HCT116 (cell line): Measurements from ENCODE around the gene TMPRSS9. TPM values are rescaled to one million over a fixed set of nuclear protein-coding genes. Genes with fewer than 3 reads are reported as not detected.

Experiments used
- ATAC-seq: fragments of 200-7000 bp; cut with Tn5 transposase; 2 replicates; pipeline ENCODE4 v1.9.1; 2020; ENCODE audit warnings: mild to moderate bottlenecking, moderate library complexity
- BruUV-seq: library from RNA; stranded (reverse); fragments of 400-500 nt; replicated peaks from 2 replicates; lab custom pipeline; 2021; lab: Mats Ljungman, UMichigan
- CTCF ChIA-PET: fragments of 300-600 bp; sonication (Branson Sonifier 250); formaldehyde crosslinking; loops from one replicate; lab custom pipeline; 2021; ENCODE audit warnings: antibody characterized with exemption; lab: Charles Lee
- POLR2A ChIA-PET: fragments of 300-600, 350-600 bp; sonication (Branson Sonifier 250); formaldehyde crosslinking; loops from one replicate; lab custom pipeline; 2021; ENCODE audit warnings: antibody characterized with exemption; lab: Charles Lee
- RAD21 ChIA-PET, 2 experiments: fragments of 300-600 bp; sonication (Branson Sonifier 250); formaldehyde crosslinking; loops; one replicate each; lab custom pipeline; 2023; ENCODE audit warnings: low total read pairs in 2 of 2; ENCODE audit not compliant: uncharacterized antibody in 2 of 2, unreplicated experiment in 2 of 2, low non-redundant PET in 1 of 2; lab: Charles Lee
- DNase-seq: peaks from one replicate; pipeline ENCODE4 v3.0.0-alpha.2; 2010; ENCODE audit warnings: low read depth, low spot score
- H2AFZ ChIP-seq: fragments of 200-600 bp; shearing (Covaris generic), sonication (generic); 2 replicates; pipeline ENCODE4 v1.6.1; 2017; ENCODE audit warnings: low read depth, mixed run types, mixed read lengths, antibody characterized with exemption, low read length; ENCODE audit not compliant: poor library complexity, severe bottlenecking
- H3K27ac ChIP-seq: 2 replicates; pipeline ENCODE4 v1.5.1; 2012; ENCODE audit warnings: low read depth, low read length
- H3K27me3 ChIP-seq: fragments of 200-600 bp; sonication (generic); 2 replicates; pipeline ENCODE4 v1.6.1; 2016; ENCODE audit warnings: mixed run types, low read length, mixed read lengths; ENCODE audit not compliant: insufficient read depth
- H3K36me3 ChIP-seq, 2 experiments: fragments of 200-500 bp in 1 of 2; fragments of 200-600 bp in 1 of 2; sonication (Bioruptor generic) in 1 of 2; sonication (generic) in 1 of 2; 2 replicates each; pipeline versions ENCODE4 v1.5.1 to v1.6.1; 2014 to 2016; ENCODE audit warnings: low read length in 2 of 2, inconsistent platforms in 1 of 2, mixed read lengths in 1 of 2, mixed run types in 1 of 2; ENCODE audit not compliant: insufficient read depth in 2 of 2, control insufficient read depth in 1 of 2
- H3K4me1 ChIP-seq, 2 experiments: fragments of 200-600 bp in 1 of 2; sonication (generic) in 1 of 2; 2 replicates each; pipeline versions ENCODE4 v1.5.1 to v1.6.1; 2012 to 2017; ENCODE audit warnings: low read length in 2 of 2, inconsistent platforms in 1 of 2, mild to moderate bottlenecking in 1 of 2, mixed read lengths in 1 of 2, mixed run types in 1 of 2, moderate library complexity in 1 of 2; ENCODE audit not compliant: insufficient read depth in 2 of 2, control insufficient read depth in 1 of 2
- H3K4me2 ChIP-seq: fragments of 200-600 bp; sonication (generic); 2 replicates; pipeline ENCODE4 v1.6.1; 2017; ENCODE audit warnings: mixed run types, low read length, mixed read lengths
- H3K4me3 ChIP-seq, 2 experiments: fragments of 200-600 bp in 1 of 2; sonication (generic) in 1 of 2; replicated peaks in 1 of 2; 2 replicates each; pipeline ENCODE4 v1.5.1; 2011 to 2016; ENCODE audit warnings: low read length in 2 of 2, control low read depth in 1 of 2, low read depth in 1 of 2, mild to moderate bottlenecking in 1 of 2, mixed read lengths in 1 of 2, mixed run types in 1 of 2
- H3K79me2 ChIP-seq: fragments of 200-600 bp; sonication (generic); 2 replicates; pipeline ENCODE4 v1.6.1; 2017; ENCODE audit warnings: mild to moderate bottlenecking, mixed run types, low read length, moderate library complexity, mixed read lengths; ENCODE audit not compliant: insufficient read depth
- H3K9ac ChIP-seq: fragments of 200-600 bp; sonication (generic); 2 replicates; pipeline ENCODE4 v1.6.1; 2016; ENCODE audit warnings: low read length, mixed read lengths
- H3K9me2 ChIP-seq: fragments of 200-600 bp; sonication (generic), shearing (Covaris generic); 2 replicates; pipeline ENCODE4 v1.6.1; 2017; ENCODE audit warnings: mixed run types, mild to moderate bottlenecking, moderate library complexity; ENCODE audit not compliant: insufficient read depth
- H3K9me3 ChIP-seq, 2 experiments: fragments of 200-500 bp in 1 of 2; fragments of 200-600 bp in 1 of 2; sonication (Bioruptor generic) in 1 of 2; sonication (generic) in 1 of 2; 2 replicates each; pipeline ENCODE4 v1.6.1; 2014 to 2017; ENCODE audit warnings: low read length in 2 of 2, mixed read lengths in 2 of 2, inconsistent platforms in 1 of 2, low read depth in 1 of 2, mild to moderate bottlenecking in 1 of 2, mixed run types in 1 of 2, moderate library complexity in 1 of 2; ENCODE audit not compliant: control insufficient read depth in 1 of 2, insufficient read depth in 1 of 2
- H4K20me1 ChIP-seq: fragments of 200-600 bp; sonication (generic), shearing (Covaris generic); 2 replicates; pipeline ENCODE4 v1.6.1; 2017; ENCODE audit warnings: mixed run types, mild to moderate bottlenecking, moderate library complexity; ENCODE audit not compliant: insufficient read depth
- ATF3 ChIP-seq: IDR thresholded peaks from 2 replicates; pipeline ENCODE4 v1.6.1; 2012
- CBX3 ChIP-seq: IDR thresholded peaks from 2 replicates; pipeline ENCODE4 v1.6.1; 2012; ENCODE audit warnings: low read depth
- CTCF ChIP-seq, 3 experiments: fragments of 200-600 bp in 1 of 3; sonication (generic) in 1 of 3; IDR thresholded peaks in 2 of 3; conservative IDR thresholded peaks in 1 of 3; 2 replicates each; pipeline ENCODE4 v1.5.1; 2012 to 2017; ENCODE audit warnings: low read depth in 2 of 3, low read length in 2 of 3, antibody characterized with exemption in 1 of 3, borderline replicate concordance in 1 of 3, control low read depth in 1 of 3, mild to moderate bottlenecking in 1 of 3, mixed read lengths in 1 of 3, mixed run types in 1 of 3, moderate library complexity in 1 of 3; ENCODE audit not compliant: insufficient read depth in 1 of 3
- ELF1 ChIP-seq: IDR thresholded peaks from 2 replicates; pipeline ENCODE4 v1.6.1; 2012; ENCODE audit warnings: low read depth, borderline replicate concordance
- EZH2phosphoT487 ChIP-seq: fragments of 200-600 bp; IDR thresholded peaks from 2 replicates; pipeline ENCODE4 v1.6.1; 2018; ENCODE audit warnings: antibody characterized with exemption, borderline replicate concordance
- RAD21 ChIP-seq: IDR thresholded peaks from 2 replicates; pipeline ENCODE4 v1.6.1; 2012; ENCODE audit warnings: low read depth, mild to moderate bottlenecking
- SRF ChIP-seq: IDR thresholded peaks from 2 replicates; pipeline ENCODE4 v1.6.1; 2012; ENCODE audit warnings: low read depth
- TCF7L2 ChIP-seq: IDR thresholded peaks from 2 replicates; pipeline ENCODE4 v1.7.0; 2011; ENCODE audit warnings: borderline replicate concordance, inconsistent platforms; ENCODE audit not compliant: insufficient read depth, insufficient read length; ENCODE audit errors: extremely low read depth
- intact Hi-C: fragments of 100-400 bp; cut with micrococcal nuclease; formaldehyde crosslinking; loops from 2 replicates; pipeline ENCODE4 v1.10.0; 2022
- total RNA-seq: library from RNA; stranded (reverse); gene quantifications from one replicate; pipeline ENCODE4 v1.2.1, GENCODE V29; 2021; ENCODE audit not compliant: unreplicated experiment

The TMPRSS9 gene
- total RNA-seq, 1 experiment from 2014 or later = not detected

- RAD21 ChIA-PET = no interaction called here
- no peak overlapping the region for H3K9ac ChIP-seq
- no TSS peak for BruUV-seq
- H3K27me3 ChIP-seq = no peaks in the 10 kb centered on the region
- POLR2A ChIA-PET = no interaction called here
- no peaks in the 10 kb centered on the region for H3K9me2 ChIP-seq
- H3K79me2 ChIP-seq = peaks cover 74% of the 10 kb centered on the region
- CTCF ChIA-PET = no interaction called here
- no peak overlapping the region for H3K4me2 ChIP-seq
- H3K4me1 ChIP-seq = peaks cover 10 to 19% of the 10 kb centered on the region in 2 experiments
- TF ChIP-seq ELF1 (no peak), CTCF (IDR thresholded peaks at IDR 0.05 in 2 of 3, conservative IDR thresholded peaks at IDR 0.05 in 1 of 3; ENCODE audit: borderline replicate concordance in 1 of 3, insufficient read depth in 1 of 3, low read depth in 2 of 3, low read length in 2 of 3) (0 out of 6 replicates have a peak, but pooled peaks of 1 of the 3 experiments have one; percentile 19)
- H4K20me1 ChIP-seq = no peaks in the 10 kb centered on the region; the same call in 1 of the 2 replicates
- intact Hi-C loops = no loop called here
- no peak overlapping the region for H3K4me3 ChIP-seq
- DNase-seq (no peak), ATAC-seq (no peak)
- peak overlapping the region; percentile 22; the same call in 1 of the 2 replicates for H3K27ac ChIP-seq
- H2AFZ ChIP-seq = no peak overlapping the region
- H3K9me3 ChIP-seq = peaks cover 0 to 11% of the 10 kb centered on the region in 2 experiments; a peak in 1 of 4 replicates
- H3K36me3 ChIP-seq = no peaks in the 10 kb centered on the region
Measured at GRCh38 chr19:2333807-2334211, 26.3 kb upstream of the TMPRSS9 start.

GRCh38 chr19:2334426-2334825 is 25.6 kb upstream of the TMPRSS9 start:
- intact Hi-C loops = no loop called here
- peaks cover 9 to 16% of the 10 kb centered on the region in 2 experiments for H3K4me1 ChIP-seq
- no peak for ATAC-seq
- TF ChIP-seq SRF = no peak
- no peak for TF ChIP-seq EZH2phosphoT487
- TF ChIP-seq CBX3 = no peak
- no peak for TF ChIP-seq RAD21
- TF ChIP-seq TCF7L2 = no peak
- TF ChIP-seq ATF3 = no peak
- TF ChIP-seq, all 23 proteins: peak for 0
- CTCF ChIA-PET = no interaction called here
- Histone ChIP-seq H3K4me3 (no peak overlapping the region), H3K9ac (no peak overlapping the region), H4K20me1 (no peaks in the 10 kb centered on the region; the same call in 1 of the 2 replicates), H3K9me2 (no peaks in the 10 kb centered on the region), H3K27ac (no peak overlapping the region), H3K4me2 (no peak overlapping the region), H3K79me2 (peaks cover 68% of the 10 kb centered on the region), H2AFZ (no peak overlapping the region), H3K27me3 (no peaks in the 10 kb centered on the region), H3K36me3 (no peaks in the 10 kb centered on the region), H3K9me3 (peaks cover 0 to 11% of the 10 kb centered on the region in 2 experiments; a peak in 1 of 4 replicates)
- POLR2A ChIA-PET = no interaction called here
- DNase-seq = no peak
- no TSS peak for BruUV-seq
- RAD21 ChIA-PET = no interaction called here
